HCT116 (cell line): ENCODE results near the gene TIPRL. TPM values are rescaled to one million over a fixed set of nuclear protein-coding genes. Genes with fewer than 3 reads are reported as not detected.

Source experiments
- ATAC-seq: fragments of 200-7000 bp; cut with Tn5 transposase; 2 replicates; pipeline ENCODE4 v1.9.1; 2020; ENCODE audit warnings: mild to moderate bottlenecking, moderate library complexity
- BruUV-seq: library from RNA; stranded (reverse); fragments of 400-500 nt; replicated peaks from 2 replicates; lab custom pipeline; 2021; lab: Mats Ljungman, UMichigan
- CTCF ChIA-PET: fragments of 300-600 bp; sonication (Branson Sonifier 250); formaldehyde crosslinking; loops from one replicate; lab custom pipeline; 2021; ENCODE audit warnings: antibody characterized with exemption; lab: Charles Lee
- POLR2A ChIA-PET: fragments of 300-600, 350-600 bp; sonication (Branson Sonifier 250); formaldehyde crosslinking; loops from one replicate; lab custom pipeline; 2021; ENCODE audit warnings: antibody characterized with exemption; lab: Charles Lee
- RAD21 ChIA-PET, 2 experiments: fragments of 300-600 bp; sonication (Branson Sonifier 250); formaldehyde crosslinking; loops; one replicate each; lab custom pipeline; 2023; ENCODE audit warnings: low total read pairs in 2 of 2; ENCODE audit not compliant: uncharacterized antibody in 2 of 2, unreplicated experiment in 2 of 2, low non-redundant PET in 1 of 2; lab: Charles Lee
- DNase-seq: peaks from one replicate; pipeline ENCODE4 v3.0.0-alpha.2; 2010; ENCODE audit warnings: low read depth, low spot score
- H2AFZ ChIP-seq: fragments of 200-600 bp; shearing (Covaris generic), sonication (generic); 2 replicates; pipeline ENCODE4 v1.6.1; 2017; ENCODE audit warnings: low read depth, mixed run types, mixed read lengths, antibody characterized with exemption, low read length; ENCODE audit not compliant: poor library complexity, severe bottlenecking
- H3K27ac ChIP-seq: 2 replicates; pipeline ENCODE4 v1.5.1; 2012; ENCODE audit warnings: low read depth, low read length
- H3K27me3 ChIP-seq: fragments of 200-600 bp; sonication (generic); 2 replicates; pipeline ENCODE4 v1.6.1; 2016; ENCODE audit warnings: mixed run types, low read length, mixed read lengths; ENCODE audit not compliant: insufficient read depth
- H3K36me3 ChIP-seq, 2 experiments: fragments of 200-500 bp in 1 of 2; fragments of 200-600 bp in 1 of 2; sonication (Bioruptor generic) in 1 of 2; sonication (generic) in 1 of 2; 2 replicates each; pipeline versions ENCODE4 v1.5.1 to v1.6.1; 2014 to 2016; ENCODE audit warnings: low read length in 2 of 2, inconsistent platforms in 1 of 2, mixed read lengths in 1 of 2, mixed run types in 1 of 2; ENCODE audit not compliant: insufficient read depth in 2 of 2, control insufficient read depth in 1 of 2
- H3K4me1 ChIP-seq, 2 experiments: fragments of 200-600 bp in 1 of 2; sonication (generic) in 1 of 2; 2 replicates each; pipeline versions ENCODE4 v1.5.1 to v1.6.1; 2012 to 2017; ENCODE audit warnings: low read length in 2 of 2, inconsistent platforms in 1 of 2, mild to moderate bottlenecking in 1 of 2, mixed read lengths in 1 of 2, mixed run types in 1 of 2, moderate library complexity in 1 of 2; ENCODE audit not compliant: insufficient read depth in 2 of 2, control insufficient read depth in 1 of 2
- H3K4me2 ChIP-seq: fragments of 200-600 bp; sonication (generic); 2 replicates; pipeline ENCODE4 v1.6.1; 2017; ENCODE audit warnings: mixed run types, low read length, mixed read lengths
- H3K4me3 ChIP-seq, 2 experiments: fragments of 200-600 bp in 1 of 2; sonication (generic) in 1 of 2; replicated peaks in 1 of 2; 2 replicates each; pipeline ENCODE4 v1.5.1; 2011 to 2016; ENCODE audit warnings: low read length in 2 of 2, control low read depth in 1 of 2, low read depth in 1 of 2, mild to moderate bottlenecking in 1 of 2, mixed read lengths in 1 of 2, mixed run types in 1 of 2
- H3K79me2 ChIP-seq: fragments of 200-600 bp; sonication (generic); 2 replicates; pipeline ENCODE4 v1.6.1; 2017; ENCODE audit warnings: mild to moderate bottlenecking, mixed run types, low read length, moderate library complexity, mixed read lengths; ENCODE audit not compliant: insufficient read depth
- H3K9ac ChIP-seq: fragments of 200-600 bp; sonication (generic); 2 replicates; pipeline ENCODE4 v1.6.1; 2016; ENCODE audit warnings: low read length, mixed read lengths
- H3K9me2 ChIP-seq: fragments of 200-600 bp; sonication (generic), shearing (Covaris generic); 2 replicates; pipeline ENCODE4 v1.6.1; 2017; ENCODE audit warnings: mixed run types, mild to moderate bottlenecking, moderate library complexity; ENCODE audit not compliant: insufficient read depth
- H3K9me3 ChIP-seq, 2 experiments: fragments of 200-500 bp in 1 of 2; fragments of 200-600 bp in 1 of 2; sonication (Bioruptor generic) in 1 of 2; sonication (generic) in 1 of 2; 2 replicates each; pipeline ENCODE4 v1.6.1; 2014 to 2017; ENCODE audit warnings: low read length in 2 of 2, mixed read lengths in 2 of 2, inconsistent platforms in 1 of 2, low read depth in 1 of 2, mild to moderate bottlenecking in 1 of 2, mixed run types in 1 of 2, moderate library complexity in 1 of 2; ENCODE audit not compliant: control insufficient read depth in 1 of 2, insufficient read depth in 1 of 2
- H4K20me1 ChIP-seq: fragments of 200-600 bp; sonication (generic), shearing (Covaris generic); 2 replicates; pipeline ENCODE4 v1.6.1; 2017; ENCODE audit warnings: mixed run types, mild to moderate bottlenecking, moderate library complexity; ENCODE audit not compliant: insufficient read depth
- CBX3 ChIP-seq: IDR thresholded peaks from 2 replicates; pipeline ENCODE4 v1.6.1; 2012; ENCODE audit warnings: low read depth
- CEBPB ChIP-seq: IDR thresholded peaks from 2 replicates; pipeline ENCODE4 v1.6.1; 2012; ENCODE audit warnings: low read depth
- ELF1 ChIP-seq: IDR thresholded peaks from 2 replicates; pipeline ENCODE4 v1.6.1; 2012; ENCODE audit warnings: low read depth, borderline replicate concordance
- EZH2phosphoT487 ChIP-seq: fragments of 200-600 bp; IDR thresholded peaks from 2 replicates; pipeline ENCODE4 v1.6.1; 2018; ENCODE audit warnings: antibody characterized with exemption, borderline replicate concordance
- JUND ChIP-seq: IDR thresholded peaks from 2 replicates; pipeline ENCODE4 v1.6.1; 2012
- RAD21 ChIP-seq: IDR thresholded peaks from 2 replicates; pipeline ENCODE4 v1.6.1; 2012; ENCODE audit warnings: low read depth, mild to moderate bottlenecking
- SIN3A ChIP-seq: IDR thresholded peaks from 2 replicates; pipeline ENCODE4 v1.6.1; 2012; ENCODE audit warnings: low read depth
- SRF ChIP-seq: IDR thresholded peaks from 2 replicates; pipeline ENCODE4 v1.6.1; 2012; ENCODE audit warnings: low read depth
- TCF7L2 ChIP-seq: IDR thresholded peaks from 2 replicates; pipeline ENCODE4 v1.7.0; 2011; ENCODE audit warnings: borderline replicate concordance, inconsistent platforms; ENCODE audit not compliant: insufficient read depth, insufficient read length; ENCODE audit errors: extremely low read depth
- YY1 ChIP-seq: IDR thresholded peaks from 2 replicates; pipeline ENCODE4 v1.6.1; 2011; ENCODE audit warnings: low read length, low read depth, moderate library complexity, mild to moderate bottlenecking; ENCODE audit not compliant: insufficient replicate concordance; ENCODE audit errors: extremely low read depth
- ZNF274 ChIP-seq: fragments of 200-500 bp; sonication (Bioruptor generic); IDR thresholded peaks from 2 replicates; pipeline ENCODE4 v1.6.1; 2014; ENCODE audit warnings: mild to moderate bottlenecking, low read depth, low read length, inconsistent platforms
- intact Hi-C: fragments of 100-400 bp; cut with micrococcal nuclease; formaldehyde crosslinking; loops from 2 replicates; pipeline ENCODE4 v1.10.0; 2022
- total RNA-seq: library from RNA; stranded (reverse); gene quantifications from one replicate; pipeline ENCODE4 v1.2.1, GENCODE V29; 2021; ENCODE audit not compliant: unreplicated experiment
- TF ChIP-seq, protein P1 (sequence below): IDR thresholded peaks from 2 replicates; pipeline ENCODE4 v1.6.1; 2012
- TF ChIP-seq, protein P2 (sequence below): IDR thresholded peaks from 2 replicates; pipeline ENCODE4 v1.6.1; 2011; ENCODE audit warnings: mild to moderate bottlenecking, low read length, moderate library complexity; ENCODE audit not compliant: insufficient replicate concordance; ENCODE audit errors: extremely low read depth
- TF ChIP-seq, protein P3 (sequence below), 3 experiments: fragments of 200-600 bp in 1 of 3; sonication (generic) in 1 of 3; IDR thresholded peaks in 2 of 3; conservative IDR thresholded peaks in 1 of 3; 2 replicates each; pipeline ENCODE4 v1.5.1; 2012 to 2017; ENCODE audit warnings: low read depth in 2 of 3, low read length in 2 of 3, antibody characterized with exemption in 1 of 3, borderline replicate concordance in 1 of 3, control low read depth in 1 of 3, mild to moderate bottlenecking in 1 of 3, mixed read lengths in 1 of 3, mixed run types in 1 of 3, moderate library complexity in 1 of 3; ENCODE audit not compliant: insufficient read depth in 1 of 3
- TF ChIP-seq, protein P4 (sequence below): IDR thresholded peaks from 2 replicates; pipeline ENCODE4 v1.6.1; 2012; ENCODE audit warnings: low read depth

The TIPRL gene
- total RNA-seq, 1 experiment from 2014 or later = 36.4 TPM

DNA sequence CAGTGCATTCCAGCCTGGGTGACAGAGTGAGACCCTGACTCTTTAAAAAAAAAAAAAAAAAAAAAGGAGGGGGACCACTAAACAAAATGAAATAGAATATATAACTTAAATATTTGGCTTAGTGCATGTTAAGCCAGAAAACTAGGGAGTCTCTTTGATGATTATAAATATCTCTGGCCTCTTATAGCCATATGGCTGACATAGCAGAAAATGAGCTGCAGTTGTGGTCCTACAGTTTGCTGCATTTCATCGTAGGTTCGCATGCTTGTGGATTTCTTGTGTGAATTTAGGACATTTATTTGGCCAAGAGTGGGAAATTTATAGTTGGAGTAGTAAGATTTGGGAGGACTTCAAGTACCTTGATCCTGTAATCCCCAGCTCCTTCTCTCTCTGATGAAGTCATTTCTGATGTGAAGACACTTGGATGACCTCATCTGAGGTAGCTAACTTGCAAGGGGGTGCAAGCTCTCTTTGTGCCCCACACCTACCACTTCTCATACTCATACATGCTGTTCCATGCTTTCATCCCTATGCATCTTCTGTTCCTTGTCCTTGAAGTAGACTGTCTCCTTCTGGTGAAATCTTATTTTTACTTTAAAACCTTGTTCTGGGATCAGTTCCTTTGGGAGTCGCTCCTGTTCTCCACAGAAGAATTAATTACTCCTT is 6.4 kb upstream of the TIPRL start:
- no peak overlapping the region for H3K9ac ChIP-seq
- H3K4me1 ChIP-seq = no peaks in the 10 kb centered on the region
- POLR2A ChIA-PET = interaction anchor here (0.7 kb wide), 1 partner anchor 238 kb away, joined by 3 read pairs; no protein-coding TSS in a partner anchor
- no peaks in the 10 kb centered on the region for H3K79me2 ChIP-seq
- TF ChIP-seq ZNF274 = no peak
- TF ChIP-seq, protein P1, sequence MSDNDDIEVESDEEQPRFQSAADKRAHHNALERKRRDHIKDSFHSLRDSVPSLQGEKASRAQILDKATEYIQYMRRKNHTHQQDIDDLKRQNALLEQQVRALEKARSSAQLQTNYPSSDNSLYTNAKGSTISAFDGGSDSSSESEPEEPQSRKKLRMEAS = no peak
- no peak for TF ChIP-seq RAD21
- no peak for TF ChIP-seq EZH2phosphoT487
- TF ChIP-seq SRF = no peak
- TF ChIP-seq, protein P2, sequence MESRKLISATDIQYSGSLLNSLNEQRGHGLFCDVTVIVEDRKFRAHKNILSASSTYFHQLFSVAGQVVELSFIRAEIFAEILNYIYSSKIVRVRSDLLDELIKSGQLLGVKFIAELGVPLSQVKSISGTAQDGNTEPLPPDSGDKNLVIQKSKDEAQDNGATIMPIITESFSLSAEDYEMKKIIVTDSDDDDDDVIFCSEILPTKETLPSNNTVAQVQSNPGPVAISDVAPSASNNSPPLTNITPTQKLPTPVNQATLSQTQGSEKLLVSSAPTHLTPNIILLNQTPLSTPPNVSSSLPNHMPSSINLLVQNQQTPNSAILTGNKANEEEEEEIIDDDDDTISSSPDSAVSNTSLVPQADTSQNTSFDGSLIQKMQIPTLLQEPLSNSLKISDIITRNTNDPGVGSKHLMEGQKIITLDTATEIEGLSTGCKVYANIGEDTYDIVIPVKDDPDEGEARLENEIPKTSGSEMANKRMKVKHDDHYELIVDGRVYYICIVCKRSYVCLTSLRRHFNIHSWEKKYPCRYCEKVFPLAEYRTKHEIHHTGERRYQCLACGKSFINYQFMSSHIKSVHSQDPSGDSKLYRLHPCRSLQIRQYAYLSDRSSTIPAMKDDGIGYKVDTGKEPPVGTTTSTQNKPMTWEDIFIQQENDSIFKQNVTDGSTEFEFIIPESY = no peak
- TF ChIP-seq, protein P3, sequence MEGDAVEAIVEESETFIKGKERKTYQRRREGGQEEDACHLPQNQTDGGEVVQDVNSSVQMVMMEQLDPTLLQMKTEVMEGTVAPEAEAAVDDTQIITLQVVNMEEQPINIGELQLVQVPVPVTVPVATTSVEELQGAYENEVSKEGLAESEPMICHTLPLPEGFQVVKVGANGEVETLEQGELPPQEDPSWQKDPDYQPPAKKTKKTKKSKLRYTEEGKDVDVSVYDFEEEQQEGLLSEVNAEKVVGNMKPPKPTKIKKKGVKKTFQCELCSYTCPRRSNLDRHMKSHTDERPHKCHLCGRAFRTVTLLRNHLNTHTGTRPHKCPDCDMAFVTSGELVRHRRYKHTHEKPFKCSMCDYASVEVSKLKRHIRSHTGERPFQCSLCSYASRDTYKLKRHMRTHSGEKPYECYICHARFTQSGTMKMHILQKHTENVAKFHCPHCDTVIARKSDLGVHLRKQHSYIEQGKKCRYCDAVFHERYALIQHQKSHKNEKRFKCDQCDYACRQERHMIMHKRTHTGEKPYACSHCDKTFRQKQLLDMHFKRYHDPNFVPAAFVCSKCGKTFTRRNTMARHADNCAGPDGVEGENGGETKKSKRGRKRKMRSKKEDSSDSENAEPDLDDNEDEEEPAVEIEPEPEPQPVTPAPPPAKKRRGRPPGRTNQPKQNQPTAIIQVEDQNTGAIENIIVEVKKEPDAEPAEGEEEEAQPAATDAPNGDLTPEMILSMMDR (IDR thresholded peaks at IDR 0.05 in 2 of 3, conservative IDR thresholded peaks at IDR 0.05 in 1 of 3; ENCODE audit: borderline replicate concordance in 1 of 3, insufficient read depth in 1 of 3, low read depth in 2 of 3, low read length in 2 of 3) = no peak
- no peak for TF ChIP-seq YY1
- TF ChIP-seq, protein P4, sequence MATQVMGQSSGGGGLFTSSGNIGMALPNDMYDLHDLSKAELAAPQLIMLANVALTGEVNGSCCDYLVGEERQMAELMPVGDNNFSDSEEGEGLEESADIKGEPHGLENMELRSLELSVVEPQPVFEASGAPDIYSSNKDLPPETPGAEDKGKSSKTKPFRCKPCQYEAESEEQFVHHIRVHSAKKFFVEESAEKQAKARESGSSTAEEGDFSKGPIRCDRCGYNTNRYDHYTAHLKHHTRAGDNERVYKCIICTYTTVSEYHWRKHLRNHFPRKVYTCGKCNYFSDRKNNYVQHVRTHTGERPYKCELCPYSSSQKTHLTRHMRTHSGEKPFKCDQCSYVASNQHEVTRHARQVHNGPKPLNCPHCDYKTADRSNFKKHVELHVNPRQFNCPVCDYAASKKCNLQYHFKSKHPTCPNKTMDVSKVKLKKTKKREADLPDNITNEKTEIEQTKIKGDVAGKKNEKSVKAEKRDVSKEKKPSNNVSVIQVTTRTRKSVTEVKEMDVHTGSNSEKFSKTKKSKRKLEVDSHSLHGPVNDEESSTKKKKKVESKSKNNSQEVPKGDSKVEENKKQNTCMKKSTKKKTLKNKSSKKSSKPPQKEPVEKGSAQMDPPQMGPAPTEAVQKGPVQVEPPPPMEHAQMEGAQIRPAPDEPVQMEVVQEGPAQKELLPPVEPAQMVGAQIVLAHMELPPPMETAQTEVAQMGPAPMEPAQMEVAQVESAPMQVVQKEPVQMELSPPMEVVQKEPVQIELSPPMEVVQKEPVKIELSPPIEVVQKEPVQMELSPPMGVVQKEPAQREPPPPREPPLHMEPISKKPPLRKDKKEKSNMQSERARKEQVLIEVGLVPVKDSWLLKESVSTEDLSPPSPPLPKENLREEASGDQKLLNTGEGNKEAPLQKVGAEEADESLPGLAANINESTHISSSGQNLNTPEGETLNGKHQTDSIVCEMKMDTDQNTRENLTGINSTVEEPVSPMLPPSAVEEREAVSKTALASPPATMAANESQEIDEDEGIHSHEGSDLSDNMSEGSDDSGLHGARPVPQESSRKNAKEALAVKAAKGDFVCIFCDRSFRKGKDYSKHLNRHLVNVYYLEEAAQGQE = no peak
- no peak for TF ChIP-seq CBX3
- TF ChIP-seq TCF7L2 = no peak
- no peak for TF ChIP-seq JUND
- TF ChIP-seq CEBPB = no peak
- TF ChIP-seq ELF1 = no peak
- TF ChIP-seq SIN3A = no peak
- TF ChIP-seq, all 23 proteins: peak for 0
- ChIA-PET RAD21 (no interaction called here), CTCF (no interaction called here)
- Histone ChIP-seq H3K27me3 (no peaks in the 10 kb centered on the region), H3K4me3 (no peak overlapping the region), H3K9me3 (no peaks in the 10 kb centered on the region), H2AFZ (no peak overlapping the region), H4K20me1 (no peaks in the 10 kb centered on the region), H3K27ac (no peak overlapping the region), H3K9me2 (no peaks in the 10 kb centered on the region), H3K36me3 (no peaks in the 10 kb centered on the region), H3K4me2 (no peak overlapping the region)
- BruUV-seq = no TSS peak
- intact Hi-C loops = no loop called here
- ATAC-seq = no peak
- no peak for DNase-seq
